Lung (tissue), 12 donors: Measurements from ENCODE around the gene FOXG1. TPM values are rescaled to one million over a fixed set of nuclear protein-coding genes. Genes with fewer than 3 reads are reported as not detected.

Experiments
- ATAC-seq: fragments of 200-7000 bp; cut with Tn5 transposase; one replicate; pipeline ENCODE4 v1.9.1; 2020; ENCODE audit warnings: moderate number of reproducible peaks; ENCODE audit not compliant: insufficient read depth, low FRiP score
- DNase-seq, 3 donors: peaks; one replicate each; pipeline ENCODE4 v3.0.0-alpha.2; 2013 to 2017
- H3K27ac ChIP-seq, 2 donors: one replicate each; pipeline ENCODE4 v1.5.1; 2013; ENCODE audit warnings: mild to moderate bottlenecking in 2 of 2, moderate library complexity in 2 of 2, control low read depth in 1 of 2, inconsistent platforms in 1 of 2, low read depth in 1 of 2, low read length in 1 of 2
- H3K27me3 ChIP-seq, 3 donors: one replicate each; pipeline ENCODE4 v1.5.1; 2013; ENCODE audit warnings: low read length in 2 of 3; ENCODE audit not compliant: control insufficient read depth in 3 of 3, insufficient read depth in 3 of 3
- H3K36me3 ChIP-seq, 4 donors: one replicate each; pipeline ENCODE4 v1.5.1; 2013; ENCODE audit warnings: low read length in 4 of 4, mild to moderate bottlenecking in 1 of 4, moderate library complexity in 1 of 4; ENCODE audit not compliant: control insufficient read depth in 4 of 4, insufficient read depth in 4 of 4
- H3K4me1 ChIP-seq, 5 donors: one replicate each; pipeline ENCODE4 v1.5.1; 2013; ENCODE audit warnings: low read length in 5 of 5, mild to moderate bottlenecking in 2 of 5, moderate library complexity in 1 of 5; ENCODE audit not compliant: control insufficient read depth in 5 of 5, insufficient read depth in 5 of 5
- H3K4me3 ChIP-seq: one replicate; pipeline ENCODE4 v1.5.1; 2013; ENCODE audit warnings: mild to moderate bottlenecking, control low read depth, moderate library complexity
- H3K9ac ChIP-seq, 2 donors: one replicate each; pipeline ENCODE4 v1.5.1; 2013; ENCODE audit warnings: low read length in 2 of 2, control low read depth in 1 of 2; ENCODE audit not compliant: insufficient read depth in 1 of 2
- H3K9me3 ChIP-seq, 4 donors: one replicate each; pipeline ENCODE4 v1.5.1; 2013; ENCODE audit warnings: low read length in 3 of 4, mild to moderate bottlenecking in 1 of 4, moderate library complexity in 1 of 4; ENCODE audit not compliant: control insufficient read depth in 4 of 4, insufficient read depth in 3 of 4
- WGBS, 2 donors: extraction: QIAGEN DNeasy Blood & Tissue Kit; methylation state at CpG; one replicate each; pipeline ENCODE4 v1.1.7; 2013; 5-methylcytosine and 5-hydroxymethylcytosine counted together
- polyA plus RNA-seq, 2 donors: library from polyadenylated mRNA; stranded (reverse); fragments of 200-250 nt; gene quantifications; one replicate each; pipeline ENCODE4 v1.2.1, GENCODE V29; 2013
- total RNA-seq, 2 donors: library from RNA; depleted of rRNA in 1 of 2; stranded (reverse); fragments of >200 nt in 1 of 2; gene quantifications; one replicate each; pipeline ENCODE4 v1.2.1, GENCODE V29; 2014 to 2021
- TF ChIP-seq, protein P1 (sequence below): IDR thresholded peaks from 2 replicates; pipeline ENCODE4 v1.5.1; 2012; ENCODE audit warnings: mild to moderate bottlenecking; ENCODE audit errors: control extremely low read depth, extremely low read depth
- donor health status: control.
- donor health status: control.
- donor health status: Bipolar disorder and iron deficiency.
- donor health status: healthy.
- donor health status: DM: yes; HTN: yes; CAD: no.

FOXG1 gene
- total and polyA plus RNA-seq, 4 donors = 0.02 to 0.06 TPM; not detected in 2

- Histone ChIP-seq H3K36me3 (no peaks in the 10 kb centered on the region), H3K27me3 (peaks cover 20 to 86% (median 86%) of the 10 kb centered on the region in 3 donors), H3K4me3 (no peak overlapping the region), H3K4me1 (peaks cover 0 to 2% (median 0%) of the 10 kb centered on the region in 5 donors), H3K9ac (no peak overlapping the region), H3K9me3 (peaks cover 0 to 8% (median 0%) of the 10 kb centered on the region in 4 donors), H3K27ac (no peak overlapping the region)
- WGBS, 2 donors = 16 to 19% methylated on average over 7 of the region's 7 CpGs
- TF ChIP-seq, protein P1, sequence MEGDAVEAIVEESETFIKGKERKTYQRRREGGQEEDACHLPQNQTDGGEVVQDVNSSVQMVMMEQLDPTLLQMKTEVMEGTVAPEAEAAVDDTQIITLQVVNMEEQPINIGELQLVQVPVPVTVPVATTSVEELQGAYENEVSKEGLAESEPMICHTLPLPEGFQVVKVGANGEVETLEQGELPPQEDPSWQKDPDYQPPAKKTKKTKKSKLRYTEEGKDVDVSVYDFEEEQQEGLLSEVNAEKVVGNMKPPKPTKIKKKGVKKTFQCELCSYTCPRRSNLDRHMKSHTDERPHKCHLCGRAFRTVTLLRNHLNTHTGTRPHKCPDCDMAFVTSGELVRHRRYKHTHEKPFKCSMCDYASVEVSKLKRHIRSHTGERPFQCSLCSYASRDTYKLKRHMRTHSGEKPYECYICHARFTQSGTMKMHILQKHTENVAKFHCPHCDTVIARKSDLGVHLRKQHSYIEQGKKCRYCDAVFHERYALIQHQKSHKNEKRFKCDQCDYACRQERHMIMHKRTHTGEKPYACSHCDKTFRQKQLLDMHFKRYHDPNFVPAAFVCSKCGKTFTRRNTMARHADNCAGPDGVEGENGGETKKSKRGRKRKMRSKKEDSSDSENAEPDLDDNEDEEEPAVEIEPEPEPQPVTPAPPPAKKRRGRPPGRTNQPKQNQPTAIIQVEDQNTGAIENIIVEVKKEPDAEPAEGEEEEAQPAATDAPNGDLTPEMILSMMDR = no peak
- ATAC-seq (no peak), DNase-seq (no peak)
These were observed 8.8 kb upstream of the FOXG1 start for GRCh38 chr14:28757786-28758185.

DNA sequence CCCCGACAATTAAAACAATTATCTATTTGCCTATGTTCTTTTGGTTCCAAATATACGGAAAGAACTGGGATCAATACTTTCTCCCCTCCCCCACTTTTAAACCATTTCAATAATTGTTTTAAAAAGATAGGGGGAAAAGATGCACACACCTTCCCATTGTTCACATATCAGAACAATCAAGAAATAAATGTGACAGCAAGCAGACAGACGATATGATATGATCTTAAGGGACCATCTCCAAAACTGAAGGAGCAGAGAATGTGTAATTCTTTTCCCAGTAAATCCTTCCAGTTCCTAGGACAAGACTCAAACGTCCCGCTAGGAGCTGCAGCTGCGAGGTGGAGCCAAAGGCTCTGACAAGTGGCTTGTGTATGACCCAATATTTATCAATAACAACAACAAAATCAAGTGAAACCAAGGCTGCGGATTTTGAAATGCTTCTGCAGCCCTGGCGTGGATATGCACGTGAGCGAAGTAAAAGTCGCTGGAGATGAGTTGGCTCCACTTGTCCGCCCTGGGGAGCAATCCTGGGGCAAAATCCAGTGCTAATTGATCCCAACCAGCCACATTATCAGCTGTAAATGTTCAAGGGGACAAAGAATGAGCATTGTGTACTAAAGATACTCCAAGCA lies 8.2 kb upstream of the FOXG1 start:
- Histone ChIP-seq H3K9me3 (peaks cover 0 to 8% (median 0%) of the 10 kb centered on the region in 4 donors), H3K9ac (no peak overlapping the region), H3K4me3 (no peak overlapping the region), H3K36me3 (no peaks in the 10 kb centered on the region), H3K27me3 (peaks cover 20 to 91% (median 90%) of the 10 kb centered on the region in 3 donors), H3K27ac (no peak overlapping the region), H3K4me1 (peaks cover 0 to 2% (median 0%) of the 10 kb centered on the region in 5 donors)
- TF ChIP-seq, protein P1 = no peak
- DNase-seq (no peak), ATAC-seq (no peak)
- 7% methylated on average over 12 of the region's 12 CpGs for WGBS, 2 donors

- Histone ChIP-seq H3K9me3 (peaks cover 0 to 8% (median 0%) of the 10 kb centered on the region in 4 donors), H3K27me3 (peaks cover 20 to 98% (median 94%) of the 10 kb centered on the region in 3 donors), H3K4me1 (peaks cover 0 to 2% (median 0%) of the 10 kb centered on the region in 5 donors), H3K4me3 (no peak overlapping the region), H3K27ac (no peak overlapping the region), H3K36me3 (no peaks in the 10 kb centered on the region), H3K9ac (no peak overlapping the region)
- ATAC-seq (no peak), DNase-seq (no peak)
- 3 to 4% methylated on average over 30 of the region's 30 CpGs for WGBS, 2 donors
- TF ChIP-seq, protein P1 = no peak
These were observed 7.5 kb upstream of the FOXG1 start for GRCh38 chr14:28758885-28759652.
